Measurements from ENCODE around the gene NDUFA1.
"Not testable (repeated sequence)": the region's sequence is repeated elsewhere in the genome, so short reads cannot be mapped to it uniquely, and the experiment has no call there.

NDUFA1 gene

GRCh38 chrX:119900976-119901375 lies 29.3 kb downstream of the NDUFA1 start:
- no peak for DNase-seq (ENCODE audit: low spot score)

- DNase-seq (ENCODE audit: low spot score), result no peak
Observed at GRCh38 chrX:119916310-119916709, 44.7 kb downstream of the NDUFA1 start.

- no peak for DNase-seq (ENCODE audit: low spot score)
Observed at GRCh38 chrX:119917877-119918276, 46.2 kb downstream of the NDUFA1 start.

- DNase-seq (ENCODE audit: low spot score), result no peak
Observed at GRCh38 chrX:119919835-119920585, 48.4 kb downstream of the NDUFA1 start.

- DNase-seq (ENCODE audit: low spot score), result not testable (repeated sequence)
Observed at GRCh38 chrX:119922391-119922790, 50.8 kb downstream of the NDUFA1 start.

Data from putamen (tissue), 1 donor.